Measurements from ENCODE around the gene UTY.

Gene UTY

DNA sequence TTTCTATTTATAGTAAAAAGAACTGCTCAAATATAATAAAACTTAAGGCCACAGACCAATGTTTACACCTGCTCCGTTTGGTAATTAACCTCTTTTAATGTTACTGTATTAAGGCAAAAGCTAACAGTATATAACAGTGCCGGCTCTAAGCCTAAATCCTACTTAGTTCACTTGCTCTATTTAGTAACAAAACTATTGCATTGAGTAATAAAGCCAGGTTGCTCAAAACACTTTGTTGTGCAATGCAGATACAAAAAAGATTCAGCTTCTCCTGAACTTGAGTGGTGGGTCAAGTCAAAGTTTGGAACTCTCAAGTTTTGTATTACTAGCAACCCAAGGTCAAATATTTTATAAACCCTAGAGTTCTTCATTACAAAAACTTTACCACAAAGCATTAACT, 116.2 kb downstream of the UTY start:
- TF ChIP-seq ZFX (IDR thresholded peaks at IDR 0.05), result no peak
- no peak for TF ChIP-seq CTCF (conservative IDR thresholded peaks at IDR 0.05)
- no peak overlapping the region for H3K27ac ChIP-seq

GRCh38 chrY:13362662-13363061, 117.2 kb downstream of the UTY start:
- no peak for TF ChIP-seq CTCF (conservative IDR thresholded peaks at IDR 0.05)
- no peak for TF ChIP-seq ZFX (IDR thresholded peaks at IDR 0.05)

DNA sequence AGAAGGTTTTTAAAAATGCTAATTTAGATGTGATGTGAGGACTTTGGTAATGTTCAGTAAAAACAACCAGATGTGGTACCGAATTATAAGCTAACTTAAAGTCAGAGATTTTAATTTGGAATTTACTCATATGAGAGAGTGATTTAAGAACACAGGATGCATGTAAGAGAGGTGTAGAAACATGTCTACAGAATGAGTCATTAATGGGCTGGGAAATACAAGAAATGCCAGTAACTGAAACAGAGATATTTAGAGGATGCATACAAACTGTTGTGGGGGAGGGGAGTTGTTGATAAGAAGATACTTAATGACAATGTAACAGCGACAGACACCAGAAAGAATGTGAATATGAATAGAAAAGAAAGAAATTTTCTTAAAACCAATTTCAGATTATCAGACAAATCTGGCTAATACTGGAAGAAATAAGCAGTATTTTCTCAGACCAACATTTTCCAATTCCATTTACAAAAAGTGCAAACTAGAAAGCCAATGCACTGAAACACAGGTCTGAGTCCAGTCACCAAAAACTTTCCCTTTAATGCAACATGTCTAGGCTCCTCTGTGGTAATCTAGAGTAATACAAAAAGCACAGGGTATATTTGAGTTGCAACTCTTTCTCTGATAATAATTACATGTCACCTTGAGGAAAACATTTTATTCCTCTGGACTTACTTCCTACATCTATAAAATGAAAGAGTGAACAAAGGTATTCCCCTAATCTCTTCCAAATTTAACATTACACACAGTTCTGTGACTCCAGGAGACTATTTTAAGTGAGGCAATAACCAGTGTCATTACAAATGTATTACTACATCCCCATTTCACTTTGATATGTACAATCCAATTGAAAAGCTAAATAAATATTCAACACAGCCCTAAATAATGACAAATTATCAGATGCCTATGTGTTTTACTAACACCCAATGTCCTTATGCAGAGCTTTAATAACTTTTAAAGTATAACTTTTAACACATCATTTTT, 117.9 kb downstream of the UTY start:
- no peak for TF ChIP-seq ZFX (IDR thresholded peaks at IDR 0.05)
- TF ChIP-seq CTCF (conservative IDR thresholded peaks at IDR 0.05), result no peak
- no peak overlapping the region for H3K27ac ChIP-seq

More at GRCh38 chrY:13362662-13363061, 117.2 kb downstream of the UTY start:
- no peak overlapping the region for H3K27ac ChIP-seq

- TF ChIP-seq CTCF (conservative IDR thresholded peaks at IDR 0.05) (no peak), ZFX (IDR thresholded peaks at IDR 0.05) (no peak)
Measured at GRCh38 chrY:13351443-13351842, 128.4 kb downstream of the UTY start.

GRCh38 chrY:13347106-13347505, 132.7 kb downstream of the UTY start:
- TF ChIP-seq CTCF (conservative IDR thresholded peaks at IDR 0.05) (no peak), ZFX (IDR thresholded peaks at IDR 0.05) (no peak)
- H3K27ac ChIP-seq, result no peak overlapping the region

More at GRCh38 chrY:13351443-13351842, 128.4 kb downstream of the UTY start:
- H3K27ac ChIP-seq, result no peak overlapping the region

DNA sequence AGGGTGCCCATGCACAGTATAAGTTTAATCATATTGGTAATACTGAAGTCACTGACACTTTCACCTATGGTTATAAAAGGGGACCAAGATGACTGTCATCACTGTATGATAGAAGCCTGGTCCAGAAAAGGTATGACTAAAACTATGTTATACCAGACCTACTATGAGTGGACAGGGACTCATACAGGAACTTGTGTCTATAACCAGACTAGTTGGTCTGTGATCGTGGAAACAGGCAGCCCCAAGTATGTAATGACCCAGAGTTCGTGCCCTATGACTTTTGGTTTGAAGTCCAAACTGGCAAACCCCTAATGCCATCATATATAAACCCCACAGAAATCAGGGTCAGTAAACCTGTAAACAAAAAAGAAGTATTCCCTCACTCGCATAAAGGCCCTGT, 134.3 kb downstream of the UTY start:
- TF ChIP-seq ZFX (IDR thresholded peaks at IDR 0.05) (no peak), CTCF (conservative IDR thresholded peaks at IDR 0.05) (no peak)
- H3K27ac ChIP-seq, result no peak overlapping the region

DNA sequence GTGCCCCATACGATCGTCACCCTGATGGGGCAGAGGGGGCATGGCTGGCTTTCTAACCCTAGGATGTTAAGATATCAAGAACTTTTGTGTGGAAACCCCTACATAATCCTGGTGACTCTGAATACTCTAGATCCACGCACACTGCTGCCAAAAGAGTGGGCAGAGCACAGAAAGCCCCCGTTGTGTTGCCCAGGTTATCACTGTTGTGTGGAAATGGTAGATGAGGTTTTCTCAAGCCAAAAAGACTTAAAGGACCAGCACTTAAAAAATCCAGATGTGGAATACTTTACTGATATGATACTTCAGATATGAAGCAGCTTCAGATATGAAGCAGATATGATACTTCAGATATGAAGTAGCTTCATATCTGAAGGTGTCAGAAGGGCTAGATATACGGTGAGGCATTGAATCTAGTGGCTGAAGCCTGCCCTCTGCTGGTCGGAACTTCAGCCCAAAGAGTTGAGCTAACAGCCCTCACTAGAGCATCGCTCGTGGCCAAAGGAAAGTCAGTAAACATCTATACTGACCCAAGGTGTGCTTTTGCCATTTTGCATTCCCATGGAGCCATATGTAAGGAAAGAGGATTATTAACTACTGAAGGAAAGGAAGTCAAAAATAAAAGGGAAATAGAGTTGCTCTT, 136.4 kb downstream of the UTY start:
- H3K27ac ChIP-seq, result no peak overlapping the region
- TF ChIP-seq ZFX (IDR thresholded peaks at IDR 0.05), result no peak
- TF ChIP-seq CTCF (conservative IDR thresholded peaks at IDR 0.05), result no peak
